ENCODE results near the gene GLI3.

Gene GLI3

DNA sequence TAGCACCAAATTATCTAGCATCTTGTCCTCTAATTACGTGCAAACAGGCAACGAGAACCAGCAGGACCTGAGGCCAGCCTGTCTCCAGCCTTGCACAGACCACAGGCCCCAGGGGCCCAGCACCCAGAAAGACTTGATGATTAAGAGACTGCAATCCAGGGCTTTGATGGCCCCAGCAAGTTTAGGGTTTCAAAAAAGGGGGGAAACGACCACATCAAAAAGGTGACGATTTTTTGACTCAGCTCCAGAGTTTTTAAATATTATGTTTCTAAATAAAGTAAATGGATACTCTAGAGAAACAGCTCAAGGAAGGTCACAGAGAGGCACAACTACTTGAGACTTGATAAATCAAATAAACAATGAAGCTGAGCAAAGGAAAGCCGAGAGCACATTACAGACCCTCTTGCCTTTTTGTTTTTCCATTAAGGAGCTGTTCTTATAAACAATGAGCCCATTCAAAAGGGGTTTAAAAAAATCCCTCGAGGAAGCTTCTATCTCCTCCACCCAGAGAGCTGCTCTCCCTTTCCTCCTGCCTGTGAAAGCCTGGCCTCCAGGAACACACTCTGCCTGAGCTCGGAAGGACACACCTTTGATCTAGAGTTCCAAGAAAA is 44.1 kb downstream of the GLI3 start:
- peaks cover 42% of the 10 kb centered on the region for H3K4me1 ChIP-seq (ENCODE audit: insufficient read depth, low read length)
- no peaks in the 10 kb centered on the region for H3K9me3 ChIP-seq (ENCODE audit: insufficient read depth, low read length, severe bottlenecking)
- peak overlapping the region; percentile 36 for H3K27ac ChIP-seq (ENCODE audit: low read length)
- ATAC-seq (ENCODE audit: insufficient read depth, low read depth) (peak; percentile 52; the same call in 2 of the 3 replicates), DNase-seq (peak; percentile 24)
- peaks cover 56% of the 10 kb centered on the region for H3K79me2 ChIP-seq (ENCODE audit: insufficient read depth, low read length)
- TF ChIP-seq, protein P1, sequence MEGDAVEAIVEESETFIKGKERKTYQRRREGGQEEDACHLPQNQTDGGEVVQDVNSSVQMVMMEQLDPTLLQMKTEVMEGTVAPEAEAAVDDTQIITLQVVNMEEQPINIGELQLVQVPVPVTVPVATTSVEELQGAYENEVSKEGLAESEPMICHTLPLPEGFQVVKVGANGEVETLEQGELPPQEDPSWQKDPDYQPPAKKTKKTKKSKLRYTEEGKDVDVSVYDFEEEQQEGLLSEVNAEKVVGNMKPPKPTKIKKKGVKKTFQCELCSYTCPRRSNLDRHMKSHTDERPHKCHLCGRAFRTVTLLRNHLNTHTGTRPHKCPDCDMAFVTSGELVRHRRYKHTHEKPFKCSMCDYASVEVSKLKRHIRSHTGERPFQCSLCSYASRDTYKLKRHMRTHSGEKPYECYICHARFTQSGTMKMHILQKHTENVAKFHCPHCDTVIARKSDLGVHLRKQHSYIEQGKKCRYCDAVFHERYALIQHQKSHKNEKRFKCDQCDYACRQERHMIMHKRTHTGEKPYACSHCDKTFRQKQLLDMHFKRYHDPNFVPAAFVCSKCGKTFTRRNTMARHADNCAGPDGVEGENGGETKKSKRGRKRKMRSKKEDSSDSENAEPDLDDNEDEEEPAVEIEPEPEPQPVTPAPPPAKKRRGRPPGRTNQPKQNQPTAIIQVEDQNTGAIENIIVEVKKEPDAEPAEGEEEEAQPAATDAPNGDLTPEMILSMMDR (IDR thresholded peaks at IDR 0.05; ENCODE audit: borderline replicate concordance, extremely low read depth, low read length, poor library complexity, severe bottlenecking), result no peak
- TF ChIP-seq EZH2 (IDR thresholded peaks at IDR 0.05; ENCODE audit: borderline replicate concordance, low read depth, low read length, severe bottlenecking), result no peak
- no peak overlapping the region for H3K9ac ChIP-seq (ENCODE audit: low read depth, low read length)
- no peaks in the 10 kb centered on the region for H3K36me3 ChIP-seq (ENCODE audit: insufficient read depth, low read length)
- no peak overlapping the region for H2AFZ ChIP-seq (ENCODE audit: low read depth, low read length)
- 0 out of 2 replicates have a peak, but pooled peaks cover 6% of the 10 kb centered on the region for H4K20me1 ChIP-seq (ENCODE audit: insufficient read depth, low read length)
- no peak overlapping the region for H3K4me3 ChIP-seq (ENCODE audit: low read depth in 1 of 2, low read length in 2 of 2)
- no peaks in the 10 kb centered on the region for H3K27me3 ChIP-seq (ENCODE audit: insufficient read depth, low read length, poor library complexity)
- 0 out of 2 replicates have a peak overlapping the region, but pooled peaks have one; percentile 12 for H3K4me2 ChIP-seq (ENCODE audit: insufficient read depth, low read length)

DNA sequence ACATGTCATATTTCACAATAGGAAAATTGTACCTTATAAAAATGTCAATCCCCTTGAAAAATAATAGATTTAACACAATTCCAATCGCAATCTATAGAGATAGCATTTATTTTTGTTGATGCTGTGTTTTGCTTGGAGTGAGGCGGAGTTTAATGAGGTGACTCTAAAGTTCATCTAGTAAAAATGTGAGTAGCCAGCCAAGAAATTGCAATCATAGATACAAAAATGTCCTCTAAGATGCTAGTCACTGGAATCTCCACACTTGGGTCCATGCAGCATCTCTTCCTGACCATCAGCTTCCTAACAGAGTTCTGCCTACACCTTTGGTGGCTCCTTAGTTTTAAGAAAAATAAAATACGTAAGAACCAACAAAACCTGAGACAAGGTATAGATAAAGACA is 44.9 kb downstream of the GLI3 start:
- no peak overlapping the region for H3K4me2 ChIP-seq (ENCODE audit: insufficient read depth, low read length)
- H3K27ac ChIP-seq (ENCODE audit: low read length), result no peak overlapping the region
- no peak for TF ChIP-seq EZH2 (IDR thresholded peaks at IDR 0.05; ENCODE audit: borderline replicate concordance, low read depth, low read length, severe bottlenecking)

DNA sequence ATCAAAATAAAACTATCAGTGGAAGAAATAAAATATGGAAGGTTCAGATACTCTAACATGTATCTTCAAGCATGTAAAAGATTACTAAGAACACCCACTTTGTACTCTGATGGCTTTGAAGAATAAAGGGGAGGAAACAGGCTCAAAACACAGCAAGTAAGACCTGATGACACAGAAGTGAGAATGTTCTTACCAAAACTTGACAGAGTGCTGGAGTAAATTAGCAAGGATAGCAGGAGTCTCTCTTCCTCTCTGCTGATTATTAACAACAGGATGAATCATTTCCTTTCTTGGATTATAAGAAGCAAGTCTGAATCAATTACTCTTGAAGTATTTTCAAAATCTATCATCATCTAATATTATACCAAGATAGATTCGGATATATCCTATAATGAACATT is 47.5 kb downstream of the GLI3 start:
- Histone ChIP-seq H3K9me3 (ENCODE audit: insufficient read depth, low read length, severe bottlenecking) (no peaks in the 10 kb centered on the region), H3K9ac (ENCODE audit: low read depth, low read length) (no peak overlapping the region), H3K4me1 (ENCODE audit: insufficient read depth, low read length) (peaks cover 29% of the 10 kb centered on the region), H4K20me1 (ENCODE audit: insufficient read depth, low read length) (peaks cover 6% of the 10 kb centered on the region; the same call in 1 of the 2 replicates), H3K4me3 (ENCODE audit: low read depth in 1 of 2, low read length in 2 of 2) (no peak overlapping the region), H2AFZ (ENCODE audit: low read depth, low read length) (no peak overlapping the region), H3K4me2 (ENCODE audit: insufficient read depth, low read length) (no peak overlapping the region), H3K27ac (ENCODE audit: low read length) (no peak overlapping the region), H3K27me3 (ENCODE audit: insufficient read depth, low read length, poor library complexity) (no peaks in the 10 kb centered on the region), H3K36me3 (ENCODE audit: insufficient read depth, low read length) (no peaks in the 10 kb centered on the region), H3K79me2 (ENCODE audit: insufficient read depth, low read length) (peaks cover 33% of the 10 kb centered on the region)
- DNase-seq, result no peak
- peak; percentile 33; the same call in 1 of the 3 replicates for ATAC-seq (ENCODE audit: insufficient read depth, low read depth)
- TF ChIP-seq EZH2 (IDR thresholded peaks at IDR 0.05; ENCODE audit: borderline replicate concordance, low read depth, low read length, severe bottlenecking), result no peak
- TF ChIP-seq, protein P1 (IDR thresholded peaks at IDR 0.05; ENCODE audit: borderline replicate concordance, extremely low read depth, low read length, poor library complexity, severe bottlenecking), result no peak

More for the DNA sequence above, 44.9 kb downstream of the GLI3 start:
- peaks cover 48% of the 10 kb centered on the region for H3K79me2 ChIP-seq (ENCODE audit: insufficient read depth, low read length)
- 0 out of 2 replicates have a peak, but pooled peaks cover 6% of the 10 kb centered on the region for H4K20me1 ChIP-seq (ENCODE audit: insufficient read depth, low read length)
- no peak overlapping the region for H3K4me3 ChIP-seq (ENCODE audit: low read depth in 1 of 2, low read length in 2 of 2)
- H3K36me3 ChIP-seq (ENCODE audit: insufficient read depth, low read length), result no peaks in the 10 kb centered on the region
- no peak overlapping the region for H3K9ac ChIP-seq (ENCODE audit: low read depth, low read length)
- no peaks in the 10 kb centered on the region for H3K9me3 ChIP-seq (ENCODE audit: insufficient read depth, low read length, severe bottlenecking)
- no peak for ATAC-seq (ENCODE audit: insufficient read depth, low read depth)
- H2AFZ ChIP-seq (ENCODE audit: low read depth, low read length), result no peak overlapping the region
- peaks cover 33% of the 10 kb centered on the region for H3K4me1 ChIP-seq (ENCODE audit: insufficient read depth, low read length)
- H3K27me3 ChIP-seq (ENCODE audit: insufficient read depth, low read length, poor library complexity), result no peaks in the 10 kb centered on the region
- DNase-seq, result no peak

DNA sequence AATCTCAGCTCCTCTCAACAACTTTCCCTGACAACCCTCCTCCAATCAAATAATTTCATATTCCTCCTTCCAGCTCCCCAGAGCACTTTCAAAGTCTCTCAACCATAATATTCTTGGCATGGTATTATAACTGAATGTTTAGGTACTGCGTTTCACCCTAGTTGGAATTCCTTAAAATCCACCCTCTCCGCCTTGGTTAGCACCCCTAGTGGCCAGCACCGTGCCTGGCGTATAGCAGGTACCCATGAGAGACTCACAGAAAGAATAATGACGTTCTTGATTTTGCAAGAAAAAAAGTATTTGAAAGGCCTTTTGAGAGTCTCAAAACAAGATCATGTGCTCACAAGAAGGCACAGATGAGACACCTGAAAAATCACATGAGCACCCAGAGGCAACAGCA is 50.9 kb downstream of the GLI3 start:
- Histone ChIP-seq H4K20me1 (ENCODE audit: insufficient read depth, low read length) (peaks cover 4% of the 10 kb centered on the region; the same call in 1 of the 2 replicates), H3K9me3 (ENCODE audit: insufficient read depth, low read length, severe bottlenecking) (no peaks in the 10 kb centered on the region), H3K4me2 (ENCODE audit: insufficient read depth, low read length) (no peak overlapping the region), H2AFZ (ENCODE audit: low read depth, low read length) (no peak overlapping the region), H3K9ac (ENCODE audit: low read depth, low read length) (no peak overlapping the region), H3K36me3 (ENCODE audit: insufficient read depth, low read length) (no peaks in the 10 kb centered on the region), H3K4me1 (ENCODE audit: insufficient read depth, low read length) (peaks cover 7% of the 10 kb centered on the region; the same call in 1 of the 2 replicates), H3K4me3 (ENCODE audit: low read depth in 1 of 2, low read length in 2 of 2) (no peak overlapping the region), H3K79me2 (ENCODE audit: insufficient read depth, low read length) (peaks cover 16% of the 10 kb centered on the region; the same call in 1 of the 2 replicates), H3K27me3 (ENCODE audit: insufficient read depth, low read length, poor library complexity) (no peaks in the 10 kb centered on the region), H3K27ac (ENCODE audit: low read length) (no peak overlapping the region)
- TF ChIP-seq, protein P1 (IDR thresholded peaks at IDR 0.05; ENCODE audit: borderline replicate concordance, extremely low read depth, low read length, poor library complexity, severe bottlenecking), result peak; percentile 54
- TF ChIP-seq EZH2 (IDR thresholded peaks at IDR 0.05; ENCODE audit: borderline replicate concordance, low read depth, low read length, severe bottlenecking), result no peak
- ATAC-seq (ENCODE audit: insufficient read depth, low read depth), result peak; percentile 49; the same call in 1 of the 3 replicates
- no peak for DNase-seq

Measured in DND-41 (cell line).